Measurements from ENCODE around the gene HAUS3. TPM values are rescaled to one million over a fixed set of nuclear protein-coding genes. Genes with fewer than 3 reads are reported as not detected.

Gene HAUS3
- total and polyA plus RNA-seq, 2 of the 8 experiments (the other 6 are each of a cell fraction or from before 2014, with no cell fraction given) = 3.2 to 14.8 TPM

DNA sequence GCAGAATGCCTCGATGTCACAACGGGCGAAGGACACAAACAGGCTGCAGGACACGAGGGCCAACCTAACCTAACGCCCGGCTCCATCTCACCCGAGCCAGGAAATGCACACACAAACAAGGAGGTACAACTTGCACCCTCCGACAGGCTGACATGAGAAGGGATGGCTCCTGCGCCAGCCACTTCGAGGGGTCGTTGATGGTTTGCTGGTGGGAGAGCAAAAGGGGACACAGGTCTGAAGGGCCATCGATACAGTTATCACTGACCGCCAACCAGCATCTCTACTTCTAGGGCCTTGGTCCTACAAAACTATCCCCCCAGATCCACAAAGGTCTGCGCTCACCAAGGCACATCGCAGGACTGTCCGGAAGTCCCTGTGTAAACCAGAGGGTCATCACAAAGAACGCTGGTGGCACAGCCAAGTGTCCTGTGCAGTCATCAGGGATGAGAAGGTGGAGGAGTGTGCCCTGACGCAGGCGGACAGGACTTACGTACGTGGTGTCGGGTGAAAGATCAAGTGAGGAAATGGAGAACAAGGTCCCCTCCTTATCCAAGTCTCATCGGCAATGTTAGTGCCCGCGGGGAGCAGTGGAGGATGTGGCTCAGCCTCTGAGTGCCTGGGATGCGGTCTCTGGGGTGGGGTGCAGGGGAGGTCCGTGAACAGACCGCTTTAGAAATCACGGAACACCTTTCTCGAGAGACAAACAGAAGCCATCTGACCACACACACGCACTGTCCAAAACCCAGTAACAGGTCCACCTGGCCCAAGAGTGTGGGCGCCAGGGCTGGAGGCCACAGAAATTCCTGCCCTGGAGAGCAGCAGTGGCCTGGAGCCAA lies 13.0 kb upstream of the HAUS3 start (continued):
- TF ChIP-seq EP300 (IDR thresholded peaks at IDR 0.05; ENCODE audit: borderline replicate concordance in 1 of 2, low read depth in 2 of 2, low read length in 2 of 2) (no peak), EGR1 (IDR thresholded peaks at IDR 0.05; ENCODE audit: borderline replicate concordance, low read depth, low read length) (no peak), ATF3 (IDR thresholded peaks at IDR 0.05; ENCODE audit: insufficient read depth, low read depth, low read length) (no peak)
